K562 (cell line): Measurements from ENCODE around the gene SESN2. TPM values are rescaled to one million over a fixed set of nuclear protein-coding genes. Genes with fewer than 3 reads are reported as not detected.
A peak's percentile ranks its signal among the peaks of the same experiment; 100 is the strongest.

Experiments
- BCL6 ChIP-seq: fragments of 250-450 bp; sonication (Bioruptor Pico); IDR thresholded peaks from 2 replicates; pipeline ENCODE4 v1.4.0; 2020
- ELF2 ChIP-seq: fragments of 250-450 bp; sonication (Bioruptor Pico); IDR thresholded peaks from 2 replicates; pipeline ENCODE4 v1.5.0; 2021; ENCODE audit warnings: mild to moderate bottlenecking
- GTF3C2 ChIP-seq: IDR thresholded peaks from 3 replicates; pipeline ENCODE4 v1.6.1; 2011; ENCODE audit warnings: borderline replicate concordance, mild to moderate bottlenecking, moderate library complexity; ENCODE audit not compliant: insufficient read length; ENCODE audit errors: extremely low read depth
- JUN ChIP-seq, 2 experiments: sonication (generic) in 1 of 2; formaldehyde crosslinking in 1 of 2; IDR thresholded peaks; 2 replicates each; pipeline versions ENCODE4 v1.6.1 to v1.8.0; 2012 to 2022; ENCODE audit warnings: borderline replicate concordance in 2 of 2, mild to moderate bottlenecking in 2 of 2, improper control_type of control experiment in 1 of 2, low read depth in 1 of 2, low read length in 1 of 2, missing genetic modification reagents in 1 of 2
- NR4A1 ChIP-seq, 2 experiments: fragments of 250-450 bp in 1 of 2; fragments of 450-650 bp in 1 of 2; sonication (Bioruptor Pico) in 1 of 2; IDR thresholded peaks; 2 replicates each; pipeline versions ENCODE4 v1.4.0 to v1.6.1; 2016 to 2020; ENCODE audit warnings: mild to moderate bottlenecking in 2 of 2, missing compliant biosample characterization in 1 of 2, missing genetic modification characterization in 1 of 2, moderate library complexity in 1 of 2
- RBM39 ChIP-seq: fragments of 200-400 bp; formaldehyde crosslinking; optimal IDR thresholded peaks from 2 replicates; pipeline ENCODE3; 2018; ENCODE audit warnings: low read depth, low read length
- STAG1 ChIP-seq: sonication (generic); formaldehyde crosslinking; IDR thresholded peaks from 2 replicates; pipeline ENCODE4 v1.5.0; 2020; ENCODE audit warnings: missing genetic modification reagents, borderline replicate concordance
- THRAP3 ChIP-seq: fragments of 450-650 bp; IDR thresholded peaks from 2 replicates; pipeline ENCODE4 v1.6.1; 2016; ENCODE audit warnings: mild to moderate bottlenecking, inconsistent platforms, borderline replicate concordance
- USF2 ChIP-seq: sonication (generic); formaldehyde crosslinking; IDR thresholded peaks from 2 replicates; pipeline ENCODE4 v1.5.0; 2020; ENCODE audit warnings: missing genetic modification reagents
- ZBTB11 ChIP-seq, 3 experiments: fragments of 200-800 bp in 1 of 3; fragments of 250-450 bp in 1 of 3; fragments of 450-650 bp in 1 of 3; sonication (Bioruptor Pico) in 1 of 3; sonication (Bioruptor generic) in 1 of 3; formaldehyde crosslinking in 1 of 3; IDR thresholded peaks; 2 replicates each; pipeline versions ENCODE4 v1.6.1 to v1.8.0; 2016 to 2022; ENCODE audit warnings: mild to moderate bottlenecking in 2 of 3, missing genetic modification characterization in 2 of 3, missing compliant biosample characterization in 1 of 3, moderate library complexity in 1 of 3
- ZBTB5 ChIP-seq: fragments of 450-650 bp; IDR thresholded peaks from 2 replicates; pipeline ENCODE4 v1.6.1; 2017; ENCODE audit warnings: antibody characterized with exemption
- ZNF398 ChIP-seq: fragments of 250-450 bp; sonication (Bioruptor Pico); IDR thresholded peaks from 2 replicates; pipeline ENCODE4 v1.8.0; 2021; ENCODE audit warnings: moderate library complexity, mild to moderate bottlenecking, inconsistent platforms
- ZNF445 ChIP-seq: fragments of 250-450 bp; sonication (Bioruptor Pico); IDR thresholded peaks from 2 replicates; pipeline ENCODE4 v1.4.0; 2020; ENCODE audit warnings: low read depth, mild to moderate bottlenecking, moderate library complexity
- polyA plus RNA-seq, 8 experiments: library from polyadenylated mRNA; depleted of rRNA in 4 of 8; stranded (reverse) in 5 of 8; unstranded in 3 of 8; fragments of >200 nt; fragmentation: Nextera tagmentation in 2 of 8; fragmentation: Illumina TruSeq in 1 of 8; extraction: Ambion mirVana in 2 of 8; extraction: Trizol in 1 of 8; gene quantifications; 2 replicates each; pipeline versions ENCODE4 v1.2.1 to v1.2.3, GENCODE V29; 2011 to 2014; ENCODE audit warnings: inconsistent platforms in 1 of 8, missing spikeins in 1 of 8
- total RNA-seq, 7 experiments: library from RNA; depleted of rRNA in 6 of 7; stranded (reverse); fragments of >200 nt in 6 of 7; fragmentation: Illumina TruSeq in 2 of 7; extraction: Trizol in 2 of 7; gene quantifications; 2 replicates each; pipeline versions ENCODE4 v1.2.1 to v1.2.3, GENCODE V29; 2011 to 2021; ENCODE audit warnings: low replicate concordance in 1 of 7

SESN2 gene
- total and polyA plus RNA-seq, 9 of the 15 experiments (the other 6 are each of a cell fraction or from before 2014, with no cell fraction given), result 3.7 to 71.3 (median 16.8) TPM

GRCh38 chr1:28328228-28328648 is 68.9 kb downstream of the SESN2 start (continued):
- TF ChIP-seq ZBTB11 (CRISPR knock-in tag; IDR thresholded peaks at IDR 0.05) (no peak), GTF3C2 (peak; percentile 51), ELF2 (CRISPR knock-in tag) (0 out of 2 replicates have a peak, but pooled peaks have one; percentile 17), NR4A1 (CRISPR knock-in tag; IDR thresholded peaks at IDR 0.05) (no peak), NR4A1 (tag; IDR thresholded peaks at IDR 0.05) (0 out of 2 replicates have a peak, but pooled peaks have one; percentile 32), ZBTB5 (peak; percentile 9; the same call in 1 of the 2 replicates), USF2 (CRISPR knock-in tag) (no peak), STAG1 (no peak), THRAP3 (peak; percentile 85; the same call in 1 of the 2 replicates), ZNF445 (CRISPR knock-in tag) (0 out of 2 replicates have a peak, but pooled peaks have one; percentile 31), JUN (IDR thresholded peaks at IDR 0.05; ENCODE audit: borderline replicate concordance, low read depth, low read length) (no peak), JUN (CRISPR knock-in tag; IDR thresholded peaks at IDR 0.05; ENCODE audit: borderline replicate concordance) (no peak), ZNF398 (no peak), RBM39 (no peak), BCL6 (no peak)
